ENCODE results near the gene CALHM2.

The CALHM2 gene

GRCh38 chr10:103413564-103413963 is 38.6 kb downstream of the CALHM2 start:
- DNase-seq (ENCODE audit: low read depth, low spot score), result no peak
- H3K4me3 ChIP-seq (ENCODE audit: insufficient read length, low read depth), result no peak overlapping the region
- no peaks in the 10 kb centered on the region for H3K9me3 ChIP-seq (ENCODE audit: insufficient read depth, low read length)
- TF ChIP-seq SUZ12 (IDR thresholded peaks at IDR 0.05; ENCODE audit: extremely low read depth, insufficient read depth, insufficient read length) (no peak), ZNF274 (IDR thresholded peaks at IDR 0.05; ENCODE audit: low read depth, low read length) (no peak), YY1 (IDR thresholded peaks at IDR 0.05; ENCODE audit: insufficient read depth, insufficient read length) (no peak)
- H3K27me3 ChIP-seq (ENCODE audit: insufficient read depth, insufficient read length), result no peaks in the 10 kb centered on the region
- no peak overlapping the region for H3K9ac ChIP-seq (ENCODE audit: insufficient read length, low read depth)
- H3K4me1 ChIP-seq (ENCODE audit: insufficient read depth, insufficient read length), result no peaks in the 10 kb centered on the region
- peaks cover 79% of the 10 kb centered on the region for H3K36me3 ChIP-seq (ENCODE audit: insufficient read depth, insufficient read length, low read length)

GRCh38 chr10:103397191-103397825 is 54.9 kb downstream of the CALHM2 start:
- H3K9me3 ChIP-seq (ENCODE audit: insufficient read depth, low read length), result no peaks in the 10 kb centered on the region
- H3K36me3 ChIP-seq (ENCODE audit: insufficient read depth, insufficient read length, low read length), result peaks cover 77% of the 10 kb centered on the region
- TF ChIP-seq SUZ12 (IDR thresholded peaks at IDR 0.05; ENCODE audit: extremely low read depth, insufficient read depth, insufficient read length), result no peak
- TF ChIP-seq YY1 (IDR thresholded peaks at IDR 0.05; ENCODE audit: insufficient read depth, insufficient read length), result no peak
- TF ChIP-seq ZNF274 (IDR thresholded peaks at IDR 0.05; ENCODE audit: low read depth, low read length), result no peak
- H3K4me3 ChIP-seq (ENCODE audit: insufficient read length, low read depth), result peak overlapping the region; percentile 99
- peak overlapping the region; percentile 97 for H3K9ac ChIP-seq (ENCODE audit: insufficient read length, low read depth)
- DNase-seq (ENCODE audit: low read depth, low spot score), result no peak
- no peaks in the 10 kb centered on the region for H3K27me3 ChIP-seq (ENCODE audit: insufficient read depth, insufficient read length)
- H3K4me1 ChIP-seq (ENCODE audit: insufficient read depth, insufficient read length), result no peaks in the 10 kb centered on the region

- H3K9me3 ChIP-seq (ENCODE audit: insufficient read depth, low read length), result no peaks in the 10 kb centered on the region
- DNase-seq (ENCODE audit: low read depth, low spot score), result no peak
- H3K4me1 ChIP-seq (ENCODE audit: insufficient read depth, insufficient read length), result no peaks in the 10 kb centered on the region
- peak overlapping the region; percentile 99 for H3K4me3 ChIP-seq (ENCODE audit: insufficient read length, low read depth)
- H3K36me3 ChIP-seq (ENCODE audit: insufficient read depth, insufficient read length, low read length), result peaks cover 79% of the 10 kb centered on the region
- no peaks in the 10 kb centered on the region for H3K27me3 ChIP-seq (ENCODE audit: insufficient read depth, insufficient read length)
- H3K9ac ChIP-seq (ENCODE audit: insufficient read length, low read depth), result peak overlapping the region; percentile 97
- no peak for TF ChIP-seq ZNF274 (IDR thresholded peaks at IDR 0.05; ENCODE audit: low read depth, low read length)
- no peak for TF ChIP-seq SUZ12 (IDR thresholded peaks at IDR 0.05; ENCODE audit: extremely low read depth, insufficient read depth, insufficient read length)
Measured at GRCh38 chr10:103396789-103397087, 55.4 kb downstream of the CALHM2 start.

All from NT2/D1 (cell line).